ENCODE data around the gene C4orf50. TPM values are rescaled to one million over a fixed set of nuclear protein-coding genes. Genes with fewer than 3 reads are reported as not detected.

Gene C4orf50
- 0.07 TPM for polyA plus RNA-seq (2013, experiment 1 of 4)
- polyA plus RNA-seq (2013, experiment 2 of 4), result 0.07 TPM
- not detected for polyA plus RNA-seq (2013, experiment 3 of 4)
- polyA plus RNA-seq (2013, experiment 4 of 4), result not detected

GRCh38 chr4:6018331-6018730, at the start of gene C4orf50:
Gene C4orf50, minus strand, starts transcription at chr4:6018431.
- Histone ChIP-seq H3K27ac (ENCODE audit: insufficient read depth, low read depth, low read length, poor library complexity, severe bottlenecking) (no peak within 1 kb of the TSS), H3K36me3 (ENCODE audit: control insufficient read depth, insufficient read depth, low read length) (no peaks in the 10 kb centered on the region)
- 91 to 93% methylated on average over 8 of the region's 8 CpGs for WGBS, 2 experiments

GRCh38 chr4:6065934-6066590, 47.8 kb upstream of the C4orf50 start:
- Histone ChIP-seq H3K9me3 (ENCODE audit: control insufficient read depth, low read length) (no peaks in the 10 kb centered on the region), H3K4me1 (ENCODE audit: control insufficient read depth, insufficient read depth, low read length) (no peaks in the 10 kb centered on the region), H3K4me3 (ENCODE audit: insufficient read depth, low read depth, low read length) (no peak overlapping the region), H3K27me3 (ENCODE audit: control insufficient read depth, insufficient read depth, low read length, poor library complexity, severe bottlenecking) (no peaks in the 10 kb centered on the region), H3K36me3 (ENCODE audit: control insufficient read depth, insufficient read depth, low read length) (no peaks in the 10 kb centered on the region), H3K27ac (ENCODE audit: insufficient read depth, low read depth, low read length, poor library complexity, severe bottlenecking) (no peak overlapping the region)
- 90 to 93% methylated on average over 10 of the region's 10 CpGs for WGBS, 2 experiments

More at GRCh38 chr4:6018331-6018730, at the start of gene C4orf50:
- no peak within 1 kb of the TSS for H3K4me3 ChIP-seq (ENCODE audit: insufficient read depth, low read depth, low read length)
- H3K27me3 ChIP-seq (ENCODE audit: control insufficient read depth, insufficient read depth, low read length, poor library complexity, severe bottlenecking), result no peaks in the 10 kb centered on the region
- no peaks in the 10 kb centered on the region for H3K9me3 ChIP-seq (ENCODE audit: control insufficient read depth, low read length)
- H3K4me1 ChIP-seq (ENCODE audit: control insufficient read depth, insufficient read depth, low read length), result no peaks in the 10 kb centered on the region

GRCh38 chr4:6065166-6065565, 46.9 kb upstream of the C4orf50 start:
- 96% methylated on average over 5 of the region's 5 CpGs for WGBS, 2 experiments

GRCh38 chr4:6064383-6064782, 46.2 kb upstream of the C4orf50 start:
- H3K9me3 ChIP-seq (ENCODE audit: control insufficient read depth, low read length), result no peaks in the 10 kb centered on the region
- H3K4me1 ChIP-seq (ENCODE audit: control insufficient read depth, insufficient read depth, low read length), result no peaks in the 10 kb centered on the region
- H3K4me3 ChIP-seq (ENCODE audit: insufficient read depth, low read depth, low read length), result no peak overlapping the region
- H3K27ac ChIP-seq (ENCODE audit: insufficient read depth, low read depth, low read length, poor library complexity, severe bottlenecking), result no peak overlapping the region
- H3K27me3 ChIP-seq (ENCODE audit: control insufficient read depth, insufficient read depth, low read length, poor library complexity, severe bottlenecking), result no peaks in the 10 kb centered on the region
- WGBS, 2 experiments, result 94 to 97% methylated on average over 7 of the region's 7 CpGs
- H3K36me3 ChIP-seq (ENCODE audit: control insufficient read depth, insufficient read depth, low read length), result no peaks in the 10 kb centered on the region

More at GRCh38 chr4:6065166-6065565, 46.9 kb upstream of the C4orf50 start:
- no peaks in the 10 kb centered on the region for H3K9me3 ChIP-seq (ENCODE audit: control insufficient read depth, low read length)
- no peak overlapping the region for H3K27ac ChIP-seq (ENCODE audit: insufficient read depth, low read depth, low read length, poor library complexity, severe bottlenecking)
- no peaks in the 10 kb centered on the region for H3K27me3 ChIP-seq (ENCODE audit: control insufficient read depth, insufficient read depth, low read length, poor library complexity, severe bottlenecking)
- H3K36me3 ChIP-seq (ENCODE audit: control insufficient read depth, insufficient read depth, low read length), result no peaks in the 10 kb centered on the region
- H3K4me1 ChIP-seq (ENCODE audit: control insufficient read depth, insufficient read depth, low read length), result no peaks in the 10 kb centered on the region
- H3K4me3 ChIP-seq (ENCODE audit: insufficient read depth, low read depth, low read length), result no peak overlapping the region

- no peak overlapping the region for H3K27ac ChIP-seq (ENCODE audit: insufficient read depth, low read depth, low read length, poor library complexity, severe bottlenecking)
- H3K9me3 ChIP-seq (ENCODE audit: control insufficient read depth, low read length), result no peaks in the 10 kb centered on the region
- H3K36me3 ChIP-seq (ENCODE audit: control insufficient read depth, insufficient read depth, low read length), result no peaks in the 10 kb centered on the region
- no peaks in the 10 kb centered on the region for H3K27me3 ChIP-seq (ENCODE audit: control insufficient read depth, insufficient read depth, low read length, poor library complexity, severe bottlenecking)
- H3K4me3 ChIP-seq (ENCODE audit: insufficient read depth, low read depth, low read length), result no peak overlapping the region
- H3K4me1 ChIP-seq (ENCODE audit: control insufficient read depth, insufficient read depth, low read length), result no peaks in the 10 kb centered on the region
- 96 to 97% methylated on average over 10 of the region's 10 CpGs for WGBS, 2 experiments
These were observed 45.5 kb upstream of the C4orf50 start for GRCh38 chr4:6063684-6064083.

- no peaks in the 10 kb centered on the region for H3K4me1 ChIP-seq (ENCODE audit: control insufficient read depth, insufficient read depth, low read length)
- 95% methylated on average over 11 to 12 of the region's 12 CpGs for WGBS, 2 experiments
- no peaks in the 10 kb centered on the region for H3K27me3 ChIP-seq (ENCODE audit: control insufficient read depth, insufficient read depth, low read length, poor library complexity, severe bottlenecking)
- no peaks in the 10 kb centered on the region for H3K9me3 ChIP-seq (ENCODE audit: control insufficient read depth, low read length)
- H3K36me3 ChIP-seq (ENCODE audit: control insufficient read depth, insufficient read depth, low read length), result no peaks in the 10 kb centered on the region
- no peak overlapping the region for H3K27ac ChIP-seq (ENCODE audit: insufficient read depth, low read depth, low read length, poor library complexity, severe bottlenecking)
- no peak overlapping the region for H3K4me3 ChIP-seq (ENCODE audit: insufficient read depth, low read depth, low read length)
These were observed 43.9 kb upstream of the C4orf50 start for GRCh38 chr4:6062133-6062532.

GRCh38 chr4:6059375-6059805, 41.2 kb upstream of the C4orf50 start:
- H3K9me3 ChIP-seq (ENCODE audit: control insufficient read depth, low read length), result no peaks in the 10 kb centered on the region
- WGBS, 2 experiments, result 95 to 96% methylated on average over 7 of the region's 7 CpGs
- no peaks in the 10 kb centered on the region for H3K27me3 ChIP-seq (ENCODE audit: control insufficient read depth, insufficient read depth, low read length, poor library complexity, severe bottlenecking)
- no peaks in the 10 kb centered on the region for H3K36me3 ChIP-seq (ENCODE audit: control insufficient read depth, insufficient read depth, low read length)
- no peak overlapping the region for H3K4me3 ChIP-seq (ENCODE audit: insufficient read depth, low read depth, low read length)
- no peaks in the 10 kb centered on the region for H3K4me1 ChIP-seq (ENCODE audit: control insufficient read depth, insufficient read depth, low read length)
- H3K27ac ChIP-seq (ENCODE audit: insufficient read depth, low read depth, low read length, poor library complexity, severe bottlenecking), result no peak overlapping the region

- WGBS, 2 experiments, result 96% methylated on average over 12 of the region's 12 CpGs
- Histone ChIP-seq H3K9me3 (ENCODE audit: control insufficient read depth, low read length) (no peaks in the 10 kb centered on the region), H3K36me3 (ENCODE audit: control insufficient read depth, insufficient read depth, low read length) (no peaks in the 10 kb centered on the region), H3K27ac (ENCODE audit: insufficient read depth, low read depth, low read length, poor library complexity, severe bottlenecking) (no peak overlapping the region), H3K27me3 (ENCODE audit: control insufficient read depth, insufficient read depth, low read length, poor library complexity, severe bottlenecking) (no peaks in the 10 kb centered on the region), H3K4me1 (ENCODE audit: control insufficient read depth, insufficient read depth, low read length) (no peaks in the 10 kb centered on the region), H3K4me3 (ENCODE audit: insufficient read depth, low read depth, low read length) (no peak overlapping the region)
These were observed 40.5 kb upstream of the C4orf50 start for GRCh38 chr4:6058531-6059374.

- 94 to 95% methylated on average over 15 of the region's 15 CpGs for WGBS, 2 experiments
- H3K9me3 ChIP-seq (ENCODE audit: control insufficient read depth, low read length), result no peaks in the 10 kb centered on the region
- no peaks in the 10 kb centered on the region for H3K36me3 ChIP-seq (ENCODE audit: control insufficient read depth, insufficient read depth, low read length)
- H3K27ac ChIP-seq (ENCODE audit: insufficient read depth, low read depth, low read length, poor library complexity, severe bottlenecking), result no peak overlapping the region
- no peaks in the 10 kb centered on the region for H3K27me3 ChIP-seq (ENCODE audit: control insufficient read depth, insufficient read depth, low read length, poor library complexity, severe bottlenecking)
- H3K4me3 ChIP-seq (ENCODE audit: insufficient read depth, low read depth, low read length), result no peak overlapping the region
- H3K4me1 ChIP-seq (ENCODE audit: control insufficient read depth, insufficient read depth, low read length), result no peaks in the 10 kb centered on the region
These were observed 38.9 kb upstream of the C4orf50 start for GRCh38 chr4:6056976-6057766.

All from ectodermal cell (in vitro differentiated cells).